ENCODE results near the gene ATXN7L2. TPM values are rescaled to one million over a fixed set of nuclear protein-coding genes. Genes with fewer than 3 reads are reported as not detected.

ATXN7L2 gene
- total RNA-seq, 2 donors from 2014 or later, result 5.1 to 6.1 TPM

DNA sequence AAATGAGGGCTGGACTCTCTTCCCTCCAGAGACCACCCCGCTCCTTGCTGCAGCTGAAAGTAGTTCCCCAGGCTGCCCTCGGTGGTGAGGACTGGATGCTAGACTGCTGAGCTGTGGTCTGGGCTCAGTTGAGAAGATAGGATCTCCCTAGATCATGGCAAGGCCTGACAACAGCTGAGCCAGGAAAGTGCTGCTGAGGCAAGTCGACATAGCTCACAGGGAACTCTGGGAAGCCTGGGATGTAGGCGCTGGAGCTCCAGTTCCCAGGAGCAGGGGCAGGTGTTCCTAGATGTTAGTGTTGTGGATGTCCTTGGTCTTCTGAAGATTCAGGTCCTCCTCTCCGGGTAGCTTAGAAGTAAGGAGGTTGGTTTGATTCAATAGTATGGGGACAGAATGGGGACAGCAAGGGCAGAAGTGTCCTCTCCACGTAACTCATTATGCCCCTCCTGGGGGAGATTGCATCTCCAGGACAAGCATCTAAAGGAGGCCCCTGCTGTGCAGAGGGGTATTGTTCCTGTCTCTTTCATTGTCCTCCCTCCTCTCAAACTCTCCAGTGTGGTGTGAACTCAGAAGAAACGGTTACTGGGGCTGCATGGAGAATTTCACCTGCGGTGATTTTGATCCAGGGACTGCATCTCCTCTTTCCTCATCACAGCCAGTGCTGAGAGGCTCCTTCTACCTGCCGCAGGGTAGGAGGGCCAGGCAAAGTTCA is 13.9 kb downstream of the ATXN7L2 start:
- Histone ChIP-seq H3K27me3 (ENCODE audit: control insufficient read depth, insufficient read depth, low read length, poor library complexity, severe bottlenecking) (no peaks in the 10 kb centered on the region), H3K9me3 (ENCODE audit: control insufficient read depth, low read length) (no peaks in the 10 kb centered on the region), H3K36me3 (ENCODE audit: control insufficient read depth, insufficient read depth, low read length) (no peaks in the 10 kb centered on the region), H3K4me3 (ENCODE audit: low read length) (no peak overlapping the region), H3K27ac (ENCODE audit: low read depth, low read length) (peak overlapping the region; percentile 32), H3K9ac (ENCODE audit: extremely low read depth, low read length, poor library complexity, severe bottlenecking) (no peak overlapping the region), H3K4me1 (ENCODE audit: control insufficient read depth, insufficient read depth, low read length) (peaks cover 2% of the 10 kb centered on the region)
- peak; percentile 71 for DNase-seq
- Mint-ChIP-seq H3K4me3 (no peak overlapping the region), H3K4me1 (peaks cover 20% of the 10 kb centered on the region), H3K27me3 (ENCODE audit: insufficient read depth) (no peaks in the 10 kb centered on the region), H3K9me3 (no peaks in the 10 kb centered on the region), H3K36me3 (ENCODE audit: low read depth) (peaks cover 9% of the 10 kb centered on the region), H3K27ac (peak overlapping the region; percentile 55)
- TF ChIP-seq, protein P1, sequence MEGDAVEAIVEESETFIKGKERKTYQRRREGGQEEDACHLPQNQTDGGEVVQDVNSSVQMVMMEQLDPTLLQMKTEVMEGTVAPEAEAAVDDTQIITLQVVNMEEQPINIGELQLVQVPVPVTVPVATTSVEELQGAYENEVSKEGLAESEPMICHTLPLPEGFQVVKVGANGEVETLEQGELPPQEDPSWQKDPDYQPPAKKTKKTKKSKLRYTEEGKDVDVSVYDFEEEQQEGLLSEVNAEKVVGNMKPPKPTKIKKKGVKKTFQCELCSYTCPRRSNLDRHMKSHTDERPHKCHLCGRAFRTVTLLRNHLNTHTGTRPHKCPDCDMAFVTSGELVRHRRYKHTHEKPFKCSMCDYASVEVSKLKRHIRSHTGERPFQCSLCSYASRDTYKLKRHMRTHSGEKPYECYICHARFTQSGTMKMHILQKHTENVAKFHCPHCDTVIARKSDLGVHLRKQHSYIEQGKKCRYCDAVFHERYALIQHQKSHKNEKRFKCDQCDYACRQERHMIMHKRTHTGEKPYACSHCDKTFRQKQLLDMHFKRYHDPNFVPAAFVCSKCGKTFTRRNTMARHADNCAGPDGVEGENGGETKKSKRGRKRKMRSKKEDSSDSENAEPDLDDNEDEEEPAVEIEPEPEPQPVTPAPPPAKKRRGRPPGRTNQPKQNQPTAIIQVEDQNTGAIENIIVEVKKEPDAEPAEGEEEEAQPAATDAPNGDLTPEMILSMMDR (conservative IDR thresholded peaks at IDR 0.05), result no peak
- WGBS, 2 experiments (ENCODE audit: insufficient coverage in 1 of 2, insufficient read length in 1 of 2), result 49 to 69% methylated on average over 2 to 9 of the region's 9 CpGs

DNA sequence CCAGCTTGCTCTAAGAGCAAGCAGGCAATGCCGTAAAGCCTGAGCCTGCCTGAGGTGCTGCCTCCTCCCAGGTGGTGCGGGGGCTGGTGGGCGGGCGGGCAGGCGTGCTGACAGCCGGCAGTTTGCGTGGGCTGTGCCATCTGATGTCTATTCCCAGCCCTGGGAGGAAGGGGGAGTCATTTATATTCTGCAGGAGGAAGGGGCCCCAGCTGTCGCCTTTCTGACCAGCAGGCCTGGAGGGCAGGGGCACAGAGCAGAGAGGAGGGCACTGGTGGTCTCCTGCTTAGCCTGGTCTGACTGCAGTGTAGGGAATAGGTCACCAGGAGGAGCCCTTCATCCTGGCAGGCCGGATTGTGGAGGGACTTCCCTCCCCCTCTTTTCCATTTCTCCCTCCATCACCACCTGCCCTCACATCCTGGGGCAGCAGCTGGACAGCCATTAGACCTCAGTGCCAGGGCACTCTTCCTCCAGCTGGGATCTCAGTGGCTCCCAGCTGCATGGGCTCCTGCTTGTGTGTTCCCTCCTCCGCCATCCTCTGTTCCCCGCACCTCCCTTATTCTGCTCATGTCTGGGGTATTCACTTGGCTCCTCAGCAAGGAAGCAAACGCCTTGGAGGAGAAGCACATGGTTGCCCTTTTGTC is 14.6 kb downstream of the ATXN7L2 start:
- no peak overlapping the region for H3K4me3 Mint-ChIP-seq
- H3K4me1 Mint-ChIP-seq, result peaks cover 20% of the 10 kb centered on the region
- no peaks in the 10 kb centered on the region for H3K36me3 ChIP-seq (ENCODE audit: control insufficient read depth, insufficient read depth, low read length)
- peak overlapping the region; percentile 61 for H3K27ac ChIP-seq (ENCODE audit: low read depth, low read length)
- no peaks in the 10 kb centered on the region for H3K9me3 ChIP-seq (ENCODE audit: control insufficient read depth, low read length)
- no peaks in the 10 kb centered on the region for H3K27me3 ChIP-seq (ENCODE audit: control insufficient read depth, insufficient read depth, low read length, poor library complexity, severe bottlenecking)
- 70 to 72% methylated on average over 11 to 12 of the region's 12 CpGs for WGBS, 2 experiments (ENCODE audit: insufficient coverage in 1 of 2, insufficient read length in 1 of 2)
- peak; percentile 92 for DNase-seq
- H3K27ac Mint-ChIP-seq, result no peak overlapping the region
- no peaks in the 10 kb centered on the region for H3K9me3 Mint-ChIP-seq
- peaks cover 9% of the 10 kb centered on the region for H3K36me3 Mint-ChIP-seq (ENCODE audit: low read depth)
- H3K9ac ChIP-seq (ENCODE audit: extremely low read depth, low read length, poor library complexity, severe bottlenecking), result no peak overlapping the region
- TF ChIP-seq, protein P1 (conservative IDR thresholded peaks at IDR 0.05), result peak; percentile 86
- H3K4me1 ChIP-seq (ENCODE audit: control insufficient read depth, insufficient read depth, low read length), result peaks cover 2% of the 10 kb centered on the region
- H3K4me3 ChIP-seq (ENCODE audit: low read length), result no peak overlapping the region
- no peaks in the 10 kb centered on the region for H3K27me3 Mint-ChIP-seq (ENCODE audit: insufficient read depth)

DNA sequence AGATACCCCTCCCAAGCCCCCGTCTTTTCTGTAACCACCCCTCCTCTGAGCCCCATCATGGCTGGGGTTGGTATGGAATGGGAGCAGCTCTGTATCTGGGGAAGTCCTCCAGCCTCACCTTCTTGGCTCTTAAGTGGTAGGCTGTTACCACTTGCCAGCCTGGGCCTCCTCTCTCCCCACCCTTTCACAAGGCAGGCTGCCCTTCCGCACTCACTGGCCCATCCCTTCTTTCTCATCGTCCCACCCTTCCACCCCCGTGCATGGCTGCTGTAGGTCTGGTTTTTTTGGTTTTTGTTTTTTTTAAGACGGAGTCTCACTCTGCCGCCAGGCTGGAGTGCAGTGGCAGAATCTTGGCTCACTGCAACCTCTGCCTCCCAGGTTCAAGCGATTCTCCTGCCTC is 15.4 kb downstream of the ATXN7L2 start:
- Mint-ChIP-seq H3K36me3 (ENCODE audit: low read depth) (peaks cover 9% of the 10 kb centered on the region), H3K9me3 (no peaks in the 10 kb centered on the region), H3K4me3 (no peak overlapping the region), H3K27me3 (ENCODE audit: insufficient read depth) (no peaks in the 10 kb centered on the region), H3K27ac (no peak overlapping the region), H3K4me1 (peaks cover 20% of the 10 kb centered on the region)
- TF ChIP-seq, protein P1 (conservative IDR thresholded peaks at IDR 0.05), result no peak
- Histone ChIP-seq H3K36me3 (ENCODE audit: control insufficient read depth, insufficient read depth, low read length) (no peaks in the 10 kb centered on the region), H3K4me3 (ENCODE audit: low read length) (no peak overlapping the region), H3K4me1 (ENCODE audit: control insufficient read depth, insufficient read depth, low read length) (peaks cover 2% of the 10 kb centered on the region), H3K9ac (ENCODE audit: extremely low read depth, low read length, poor library complexity, severe bottlenecking) (no peak overlapping the region), H3K27ac (ENCODE audit: low read depth, low read length) (no peak overlapping the region), H3K9me3 (ENCODE audit: control insufficient read depth, low read length) (no peaks in the 10 kb centered on the region), H3K27me3 (ENCODE audit: control insufficient read depth, insufficient read depth, low read length, poor library complexity, severe bottlenecking) (no peaks in the 10 kb centered on the region)
- no peak for DNase-seq
- WGBS, 2 experiments (ENCODE audit: insufficient coverage in 1 of 2, insufficient read length in 1 of 2), result 95 to 100% methylated on average over 1 to 7 of the region's 7 CpGs

Measured in endodermal cell (in vitro differentiated cells).